Measurements from ENCODE around the gene NCOA5.

The NCOA5 gene

GRCh38 chr20:46018112-46018511 is 71.7 kb downstream of the NCOA5 start:
- no peak overlapping the region for H3K9ac ChIP-seq (ENCODE audit: low read depth, low read length, poor library complexity)
- no peak overlapping the region for H3K23ac ChIP-seq (ENCODE audit: low read depth, low read length, poor library complexity)
- H3K27ac ChIP-seq (replicated peaks; ENCODE audit: low read length), result no peak overlapping the region
- H2BK15ac ChIP-seq (ENCODE audit: low read length), result no peak overlapping the region
- no peak overlapping the region for H2BK5ac ChIP-seq (ENCODE audit: low read length)
- H2BK120ac ChIP-seq (ENCODE audit: low read depth, low read length), result no peak overlapping the region
- no peak overlapping the region for H2BK12ac ChIP-seq (ENCODE audit: low read length)
- no peak overlapping the region for H3K14ac ChIP-seq (ENCODE audit: low read length)
- DNase-seq (ENCODE audit: low spot score), result no peak
- H3K18ac ChIP-seq (ENCODE audit: low read length), result no peak overlapping the region
- WGBS, 2 donors (ENCODE audit: extremely low coverage in 2 of 2, insufficient read length in 2 of 2, insufficient replicate concordance in 1 of 2), result no CpG with 5 or more reads among the region's 4 CpGs
- H3K4me3 ChIP-seq (ENCODE audit: low read length in 2 of 2), result no peak overlapping the region
- H3K9me3 ChIP-seq (replicated peaks in 1 of 2; ENCODE audit: control insufficient read depth in 2 of 2, insufficient read depth in 1 of 2, low read depth in 1 of 2, low read length in 2 of 2), result no peaks in the 10 kb centered on the region
- H3K36me3 ChIP-seq (replicated peaks in 1 of 2; ENCODE audit: control insufficient read depth in 2 of 2, insufficient read depth in 2 of 2, low read length in 2 of 2), result no peaks in the 10 kb centered on the region
- no peak overlapping the region for H3K4me2 ChIP-seq (ENCODE audit: insufficient read depth, low read length, poor library complexity, severe bottlenecking)
- H3K79me1 ChIP-seq (ENCODE audit: low read depth, low read length), result peaks cover 1% of the 10 kb centered on the region
- H4K8ac ChIP-seq (ENCODE audit: low read depth, low read length), result no peak overlapping the region
- no peak overlapping the region for H3K4ac ChIP-seq (ENCODE audit: low read length)
- H4K91ac ChIP-seq (ENCODE audit: low read depth, low read length, poor library complexity), result no peak overlapping the region
- H3K27me3 ChIP-seq (ENCODE audit: control insufficient read depth in 3 of 3, insufficient read depth in 3 of 3, low read depth in 1 of 3, low read length in 3 of 3), result peaks cover 0 to 16% (median 6%) of the 10 kb centered on the region in 3 experiments
- H3K4me1 ChIP-seq (ENCODE audit: control insufficient read depth in 2 of 2, insufficient read depth in 1 of 2, low read depth in 1 of 2, low read length in 2 of 2), result peaks cover 9 to 10% of the 10 kb centered on the region in 2 donors
- no peak overlapping the region for H2AFZ ChIP-seq (ENCODE audit: low read length)
- H2AK5ac ChIP-seq (ENCODE audit: low read depth, low read length), result no peak overlapping the region

- Histone ChIP-seq H3K4me1 (ENCODE audit: control insufficient read depth in 2 of 2, insufficient read depth in 1 of 2, low read depth in 1 of 2, low read length in 2 of 2) (peaks cover 5% of the 10 kb centered on the region in 2 donors), H2AFZ (ENCODE audit: low read length) (no peak overlapping the region), H2AK5ac (ENCODE audit: low read depth, low read length) (no peak overlapping the region), H4K91ac (ENCODE audit: low read depth, low read length, poor library complexity) (no peak overlapping the region), H3K9me3 (replicated peaks in 1 of 2; ENCODE audit: control insufficient read depth in 2 of 2, insufficient read depth in 1 of 2, low read depth in 1 of 2, low read length in 2 of 2) (no peaks in the 10 kb centered on the region), H2BK12ac (ENCODE audit: low read length) (no peak overlapping the region), H3K79me1 (ENCODE audit: low read depth, low read length) (peaks cover 1% of the 10 kb centered on the region), H2BK5ac (ENCODE audit: low read length) (no peak overlapping the region), H3K36me3 (replicated peaks in 1 of 2; ENCODE audit: control insufficient read depth in 2 of 2, insufficient read depth in 2 of 2, low read length in 2 of 2) (no peaks in the 10 kb centered on the region), H3K4me3 (ENCODE audit: low read length in 2 of 2) (no peak overlapping the region), H3K27ac (replicated peaks; ENCODE audit: low read length) (no peak overlapping the region), H3K4me2 (ENCODE audit: insufficient read depth, low read length, poor library complexity, severe bottlenecking) (no peak overlapping the region), H3K9ac (ENCODE audit: low read depth, low read length, poor library complexity) (no peak overlapping the region), H3K27me3 (ENCODE audit: control insufficient read depth in 3 of 3, insufficient read depth in 3 of 3, low read depth in 1 of 3, low read length in 3 of 3) (peaks cover 0 to 21% (median 6%) of the 10 kb centered on the region in 3 experiments), H3K4ac (ENCODE audit: low read length) (no peak overlapping the region), H4K8ac (ENCODE audit: low read depth, low read length) (no peak overlapping the region), H3K23ac (ENCODE audit: low read depth, low read length, poor library complexity) (no peak overlapping the region), H3K18ac (ENCODE audit: low read length) (no peak overlapping the region), H2BK120ac (ENCODE audit: low read depth, low read length) (no peak overlapping the region), H3K14ac (ENCODE audit: low read length) (no peak overlapping the region), H2BK15ac (ENCODE audit: low read length) (no peak overlapping the region)
- no peak for DNase-seq (ENCODE audit: low spot score)
- WGBS, 2 donors (ENCODE audit: extremely low coverage in 2 of 2, insufficient read length in 2 of 2, insufficient replicate concordance in 1 of 2), result no CpG with 5 or more reads among the region's 4 CpGs
Measured at GRCh38 chr20:46017272-46017671, 72.5 kb downstream of the NCOA5 start.

- no peak overlapping the region for H2BK12ac ChIP-seq (ENCODE audit: low read length)
- H3K9ac ChIP-seq (ENCODE audit: low read depth, low read length, poor library complexity), result no peak overlapping the region
- peaks cover 0 to 3% of the 10 kb centered on the region in 2 donors for H3K4me1 ChIP-seq (ENCODE audit: control insufficient read depth in 2 of 2, insufficient read depth in 1 of 2, low read depth in 1 of 2, low read length in 2 of 2)
- H3K9me3 ChIP-seq (replicated peaks in 1 of 2; ENCODE audit: control insufficient read depth in 2 of 2, insufficient read depth in 1 of 2, low read depth in 1 of 2, low read length in 2 of 2), result peaks cover 0 to 5% of the 10 kb centered on the region in 2 donors
- peak overlapping the region; percentile 19 for H3K18ac ChIP-seq (ENCODE audit: low read length)
- H2BK5ac ChIP-seq (ENCODE audit: low read length), result no peak overlapping the region
- no peak overlapping the region for H3K14ac ChIP-seq (ENCODE audit: low read length)
- peak overlapping the region; percentile 81 for H2AK5ac ChIP-seq (ENCODE audit: low read depth, low read length)
- no peak overlapping the region for H2BK15ac ChIP-seq (ENCODE audit: low read length)
- H3K4ac ChIP-seq (ENCODE audit: low read length), result no peak overlapping the region
- no peaks in the 10 kb centered on the region for H3K36me3 ChIP-seq (replicated peaks in 1 of 2; ENCODE audit: control insufficient read depth in 2 of 2, insufficient read depth in 2 of 2, low read length in 2 of 2)
- H2AFZ ChIP-seq (ENCODE audit: low read length), result peak overlapping the region; percentile 83
- peak overlapping the region; percentile 57 for H3K4me2 ChIP-seq (ENCODE audit: insufficient read depth, low read length, poor library complexity, severe bottlenecking)
- H3K27me3 ChIP-seq (ENCODE audit: control insufficient read depth in 3 of 3, insufficient read depth in 3 of 3, low read depth in 1 of 3, low read length in 3 of 3), result peaks cover 0 to 25% (median 6%) of the 10 kb centered on the region in 3 experiments
- H2BK120ac ChIP-seq (ENCODE audit: low read depth, low read length), result no peak overlapping the region
- WGBS, 2 donors (ENCODE audit: extremely low coverage in 2 of 2, insufficient read length in 2 of 2, insufficient replicate concordance in 1 of 2), result no CpG with 5 or more reads among the region's 7 CpGs
- H3K79me1 ChIP-seq (ENCODE audit: low read depth, low read length), result peaks cover 1% of the 10 kb centered on the region
- DNase-seq (ENCODE audit: low spot score), result no peak
- H3K4me3 ChIP-seq (ENCODE audit: low read length in 2 of 2), result no peak overlapping the region
- no peak overlapping the region for H4K91ac ChIP-seq (ENCODE audit: low read depth, low read length, poor library complexity)
- H3K27ac ChIP-seq (replicated peaks; ENCODE audit: low read length), result no peak overlapping the region
- H4K8ac ChIP-seq (ENCODE audit: low read depth, low read length), result no peak overlapping the region
- H3K23ac ChIP-seq (ENCODE audit: low read depth, low read length, poor library complexity), result peak overlapping the region; percentile 16
Measured at GRCh38 chr20:46014517-46015396, 75.0 kb downstream of the NCOA5 start.

DNA sequence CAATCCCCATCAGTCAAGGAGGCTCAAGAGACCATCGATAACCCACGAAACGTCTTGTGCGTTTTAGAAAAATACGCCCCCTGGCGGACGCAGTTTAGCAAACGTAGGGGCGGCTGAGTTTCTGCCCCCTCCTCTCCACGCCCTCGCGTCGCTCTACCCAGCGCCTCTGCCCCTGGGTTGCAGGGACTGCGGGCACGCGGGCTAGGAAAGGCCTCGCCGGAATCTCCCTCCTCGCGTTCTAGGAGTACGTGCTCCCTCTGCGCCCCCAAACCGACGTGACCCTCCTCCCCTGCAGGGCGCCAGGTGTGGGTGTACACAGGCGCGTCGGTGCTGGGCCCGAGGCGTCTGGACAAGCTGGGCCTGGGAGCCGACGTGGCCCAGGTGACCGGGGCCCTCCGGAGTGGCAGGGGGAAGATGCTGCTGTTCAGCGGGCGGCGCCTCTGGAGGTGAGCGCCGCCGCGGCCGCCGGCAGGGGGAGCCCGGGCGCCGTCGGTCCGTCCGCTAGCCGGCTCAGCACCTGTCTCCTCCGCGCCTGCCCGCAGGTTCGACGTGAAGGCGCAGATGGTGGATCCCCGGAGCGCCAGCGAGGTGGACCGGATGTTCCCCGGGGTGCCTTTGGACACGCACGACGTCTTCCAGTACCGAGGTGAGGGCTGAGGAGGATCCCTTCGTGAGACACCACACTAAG is 75.8 kb downstream of the NCOA5 start:
- Histone ChIP-seq H2BK15ac (ENCODE audit: low read length) (no peak overlapping the region), H3K27ac (replicated peaks; ENCODE audit: low read length) (no peak overlapping the region), H4K91ac (ENCODE audit: low read depth, low read length, poor library complexity) (no peak overlapping the region), H3K9ac (ENCODE audit: low read depth, low read length, poor library complexity) (peak overlapping the region; percentile 50), H3K27me3 (ENCODE audit: control insufficient read depth in 3 of 3, insufficient read depth in 3 of 3, low read depth in 1 of 3, low read length in 3 of 3) (peaks cover 0 to 25% (median 6%) of the 10 kb centered on the region in 3 experiments), H3K4me1 (ENCODE audit: control insufficient read depth in 2 of 2, insufficient read depth in 1 of 2, low read depth in 1 of 2, low read length in 2 of 2) (peaks cover 0 to 3% of the 10 kb centered on the region in 2 donors), H2AK5ac (ENCODE audit: low read depth, low read length) (peak overlapping the region; percentile 81), H3K14ac (ENCODE audit: low read length) (peak overlapping the region; percentile 14), H3K4ac (ENCODE audit: low read length) (no peak overlapping the region), H3K79me1 (ENCODE audit: low read depth, low read length) (peaks cover 1% of the 10 kb centered on the region), H2AFZ (ENCODE audit: low read length) (peak overlapping the region; percentile 83), H2BK5ac (ENCODE audit: low read length) (peak overlapping the region; percentile 54), H3K23ac (ENCODE audit: low read depth, low read length, poor library complexity) (peak overlapping the region; percentile 16), H3K9me3 (replicated peaks in 1 of 2; ENCODE audit: control insufficient read depth in 2 of 2, insufficient read depth in 1 of 2, low read depth in 1 of 2, low read length in 2 of 2) (peaks cover 0 to 5% of the 10 kb centered on the region in 2 donors), H3K4me3 (ENCODE audit: low read length in 2 of 2) (peak overlapping the region in 1 of 2 donors; percentile 64), H2BK12ac (ENCODE audit: low read length) (peak overlapping the region; percentile 97), H3K18ac (ENCODE audit: low read length) (peak overlapping the region; percentile 96), H3K36me3 (replicated peaks in 1 of 2; ENCODE audit: control insufficient read depth in 2 of 2, insufficient read depth in 2 of 2, low read length in 2 of 2) (no peaks in the 10 kb centered on the region), H4K8ac (ENCODE audit: low read depth, low read length) (peak overlapping the region; percentile 86), H2BK120ac (ENCODE audit: low read depth, low read length) (no peak overlapping the region), H3K4me2 (ENCODE audit: insufficient read depth, low read length, poor library complexity, severe bottlenecking) (peak overlapping the region; percentile 57)
- no CpG with 5 or more reads among the region's 67 CpGs for WGBS, 2 donors (ENCODE audit: extremely low coverage in 2 of 2, insufficient read length in 2 of 2, insufficient replicate concordance in 1 of 2)
- DNase-seq (ENCODE audit: low spot score), result peak; percentile 63

All from neuronal stem cell (in vitro differentiated cells).